SH-SY5Y (cell line): ENCODE results near the gene HSPH1.

Source experiments
- GATA2 ChIP-seq: IDR thresholded peaks from 2 replicates; pipeline ENCODE4 v1.6.1; 2011; ENCODE audit warnings: mild to moderate bottlenecking, low read depth, low read length
- GATA3 ChIP-seq: IDR thresholded peaks from 2 replicates; pipeline ENCODE4 v1.6.1; 2011; ENCODE audit warnings: low read depth, mild to moderate bottlenecking, low read length, moderate library complexity

DNA sequence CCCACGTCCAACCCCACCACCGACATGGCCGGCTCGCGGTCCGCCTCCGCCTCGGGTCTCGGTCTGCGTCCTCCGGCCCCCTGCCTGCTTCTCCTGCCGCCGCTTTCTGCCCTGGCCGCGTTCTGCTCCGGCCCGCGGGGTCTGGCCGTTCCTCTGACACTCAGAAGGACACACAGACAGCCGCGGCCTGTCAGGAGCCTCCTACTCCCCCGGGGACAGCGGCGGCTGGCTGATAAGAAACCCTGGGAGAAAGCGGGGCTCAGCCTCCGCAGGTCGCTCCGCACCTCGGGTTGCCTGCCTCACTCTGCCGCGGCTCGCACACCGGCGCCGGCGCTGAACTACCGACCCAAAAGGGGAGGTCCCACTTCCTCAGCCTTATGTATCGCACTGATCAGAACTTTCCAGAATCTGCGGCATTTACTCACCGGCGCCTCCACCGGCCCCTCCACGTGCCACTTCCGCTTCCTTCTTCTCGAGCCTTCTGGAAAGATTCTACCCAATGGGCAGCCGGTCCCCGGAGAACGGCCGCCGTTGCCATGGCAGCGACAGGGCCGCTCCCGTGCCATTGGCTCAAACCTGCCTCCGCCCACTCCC lies at the start of gene HSPH1:
- no peak for TF ChIP-seq GATA3
- TF ChIP-seq GATA2: no peak; the same call in 1 of the 2 replicates
